Neural progenitor cell (in vitro differentiated cells): ENCODE data around the gene ARMH3. TPM values are rescaled to one million over a fixed set of nuclear protein-coding genes. Genes with fewer than 3 reads are reported as not detected.

Experiments used
- DNase-seq: peaks from one replicate; pipeline ENCODE4 v3.0.0-alpha.2; 2016; ENCODE audit warnings: low spot score
- H2AFZ ChIP-seq: fragments of 200-600 bp; sonication (generic); replicated peaks from 2 replicates; pipeline ENCODE4 v1.6.1; 2016; ENCODE audit warnings: antibody characterized with exemption
- H3F3A ChIP-seq: fragments of 200-600 bp; sonication (generic); 2 replicates; pipeline ENCODE4 v1.6.1; 2016; ENCODE audit warnings: antibody characterized with exemption, low read depth
- H3K27ac ChIP-seq: fragments of 200-600 bp; sonication (generic); 2 replicates; pipeline ENCODE4 v1.5.1; 2016; ENCODE audit warnings: mild to moderate bottlenecking
- H3K27me3 ChIP-seq: fragments of 200-600 bp; sonication (generic); 2 replicates; pipeline ENCODE4 v1.6.1; 2016; ENCODE audit warnings: mild to moderate bottlenecking, moderate library complexity
- H3K36me3 ChIP-seq: fragments of 200-600 bp; sonication (generic); 2 replicates; pipeline ENCODE4 v1.5.1; 2016
- H3K4me1 ChIP-seq: fragments of 200-600 bp; sonication (generic); 2 replicates; pipeline ENCODE4 v1.6.1; 2016; ENCODE audit warnings: mixed run types
- H3K4me2 ChIP-seq: fragments of 200-600 bp; sonication (generic); 2 replicates; pipeline ENCODE4 v1.6.1; 2016
- H3K4me3 ChIP-seq: fragments of 200-600 bp; sonication (generic); 2 replicates; pipeline ENCODE4 v1.5.1; 2016
- H3K79me2 ChIP-seq: fragments of 200-600 bp; sonication (generic); 2 replicates; pipeline ENCODE4 v1.6.1; 2016; ENCODE audit warnings: low read depth
- H3K9ac ChIP-seq: fragments of 200-600 bp; sonication (generic); 2 replicates; pipeline ENCODE4 v1.6.1; 2016
- H3K9me3 ChIP-seq: fragments of 200-600 bp; sonication (generic); 2 replicates; pipeline ENCODE4 v1.5.1; 2016; ENCODE audit warnings: low read depth
- H4K20me1 ChIP-seq: fragments of 200-600 bp; sonication (generic); 2 replicates; pipeline ENCODE4 v1.6.1; 2016; ENCODE audit warnings: low read depth
- H3K27ac Mint-ChIP-seq: 3 replicates; pipeline ENCODE4 v1.8.0; 2021; ENCODE audit warnings: mixed read lengths
- H3K27me3 Mint-ChIP-seq: 2 replicates; pipeline ENCODE4 v1.8.0; 2022; ENCODE audit warnings: low read depth, mild to moderate bottlenecking, inconsistent platforms, moderate library complexity, mixed read lengths; ENCODE audit not compliant: insufficient read depth
- H3K36me3 Mint-ChIP-seq: 3 replicates; pipeline ENCODE4 v1.8.0; 2021; ENCODE audit warnings: mixed read lengths
- H3K4me1 Mint-ChIP-seq: 3 replicates; pipeline ENCODE4 v1.8.0; 2021; ENCODE audit warnings: mixed read lengths
- H3K4me3 Mint-ChIP-seq: 3 replicates; pipeline ENCODE4 v1.8.0; 2021; ENCODE audit warnings: mild to moderate bottlenecking, moderate library complexity, mixed read lengths
- H3K9me3 Mint-ChIP-seq: 3 replicates; pipeline ENCODE4 v1.8.0; 2020; ENCODE audit warnings: mixed read lengths
- EZH2 ChIP-seq: fragments of 200-600 bp; sonication (generic); IDR thresholded peaks from 2 replicates; pipeline ENCODE4 v1.6.1; 2017; ENCODE audit warnings: antibody characterized with exemption, mild to moderate bottlenecking, moderate library complexity
- EZH2phosphoT487 ChIP-seq: fragments of 200-600 bp; sonication (generic); IDR thresholded peaks from 2 replicates; pipeline ENCODE4 v1.6.1; 2017; ENCODE audit warnings: antibody characterized with exemption
- total RNA-seq: library from RNA; depleted of rRNA; stranded (reverse); fragments of >200 nt; gene quantifications from 2 replicates; pipeline ENCODE4 v1.2.3, GENCODE V29; 2015; ENCODE audit warnings: low replicate concordance
- TF ChIP-seq, protein P1 (sequence below): fragments of 200-600 bp; sonication (generic); IDR thresholded peaks from 2 replicates; pipeline ENCODE4 v1.5.1; 2017; ENCODE audit warnings: antibody characterized with exemption, mild to moderate bottlenecking

Gene ARMH3
- total RNA-seq, 1 donor from 2014 or later = 14.5 TPM

- Histone ChIP-seq H3K9me3 (no peaks in the 10 kb centered on the region), H3K27me3 (no peaks in the 10 kb centered on the region), H3K27ac (no peak overlapping the region), H3K4me3 (no peak overlapping the region), H3K36me3 (no peaks in the 10 kb centered on the region), H4K20me1 (no peaks in the 10 kb centered on the region), H3K4me2 (no peak overlapping the region), H3K9ac (no peak overlapping the region), H3F3A (no peaks in the 10 kb centered on the region), H3K79me2 (no peaks in the 10 kb centered on the region), H3K4me1 (peaks cover 21% of the 10 kb centered on the region), H2AFZ (no peak overlapping the region)
- no peak overlapping the region for H3K27ac Mint-ChIP-seq
- H3K27me3 Mint-ChIP-seq = no peaks in the 10 kb centered on the region
- peaks cover 5% of the 10 kb centered on the region for H3K4me1 Mint-ChIP-seq
- H3K4me3 Mint-ChIP-seq = no peak overlapping the region
- no peaks in the 10 kb centered on the region for H3K9me3 Mint-ChIP-seq
- H3K36me3 Mint-ChIP-seq = peaks cover 3% of the 10 kb centered on the region
- TF ChIP-seq, protein P1, sequence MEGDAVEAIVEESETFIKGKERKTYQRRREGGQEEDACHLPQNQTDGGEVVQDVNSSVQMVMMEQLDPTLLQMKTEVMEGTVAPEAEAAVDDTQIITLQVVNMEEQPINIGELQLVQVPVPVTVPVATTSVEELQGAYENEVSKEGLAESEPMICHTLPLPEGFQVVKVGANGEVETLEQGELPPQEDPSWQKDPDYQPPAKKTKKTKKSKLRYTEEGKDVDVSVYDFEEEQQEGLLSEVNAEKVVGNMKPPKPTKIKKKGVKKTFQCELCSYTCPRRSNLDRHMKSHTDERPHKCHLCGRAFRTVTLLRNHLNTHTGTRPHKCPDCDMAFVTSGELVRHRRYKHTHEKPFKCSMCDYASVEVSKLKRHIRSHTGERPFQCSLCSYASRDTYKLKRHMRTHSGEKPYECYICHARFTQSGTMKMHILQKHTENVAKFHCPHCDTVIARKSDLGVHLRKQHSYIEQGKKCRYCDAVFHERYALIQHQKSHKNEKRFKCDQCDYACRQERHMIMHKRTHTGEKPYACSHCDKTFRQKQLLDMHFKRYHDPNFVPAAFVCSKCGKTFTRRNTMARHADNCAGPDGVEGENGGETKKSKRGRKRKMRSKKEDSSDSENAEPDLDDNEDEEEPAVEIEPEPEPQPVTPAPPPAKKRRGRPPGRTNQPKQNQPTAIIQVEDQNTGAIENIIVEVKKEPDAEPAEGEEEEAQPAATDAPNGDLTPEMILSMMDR = no peak
- TF ChIP-seq EZH2 (no peak), EZH2phosphoT487 (no peak)
- DNase-seq = no peak
Measured at GRCh38 chr10:101881036-101881774, 174.8 kb downstream of the ARMH3 start.

GRCh38 chr10:101880232-101880573 is 175.8 kb downstream of the ARMH3 start:
- H3K36me3 Mint-ChIP-seq = peaks cover 1% of the 10 kb centered on the region
- Histone ChIP-seq H3K4me1 (peaks cover 31% of the 10 kb centered on the region), H3K36me3 (no peaks in the 10 kb centered on the region), H4K20me1 (peaks cover 4% of the 10 kb centered on the region), H2AFZ (no peak overlapping the region), H3K4me2 (no peak overlapping the region), H3K4me3 (no peak overlapping the region), H3F3A (peaks cover 8% of the 10 kb centered on the region), H3K9ac (no peak overlapping the region), H3K9me3 (no peaks in the 10 kb centered on the region), H3K27me3 (no peaks in the 10 kb centered on the region), H3K27ac (no peak overlapping the region), H3K79me2 (no peaks in the 10 kb centered on the region)
- H3K9me3 Mint-ChIP-seq = no peaks in the 10 kb centered on the region
- peaks cover 7% of the 10 kb centered on the region for H3K4me1 Mint-ChIP-seq
- peaks cover 2% of the 10 kb centered on the region for H3K27me3 Mint-ChIP-seq
- H3K27ac Mint-ChIP-seq = no peak overlapping the region
- H3K4me3 Mint-ChIP-seq = no peak overlapping the region
- no peak for DNase-seq
- no peak for TF ChIP-seq EZH2
- TF ChIP-seq EZH2phosphoT487 = no peak
- TF ChIP-seq, protein P1 = no peak

GRCh38 chr10:101879456-101880231 is 176.3 kb downstream of the ARMH3 start:
- Histone ChIP-seq H3K27me3 (no peaks in the 10 kb centered on the region), H3K9me3 (no peaks in the 10 kb centered on the region), H3K4me1 (peaks cover 36% of the 10 kb centered on the region), H3K79me2 (no peaks in the 10 kb centered on the region), H3K4me2 (no peak overlapping the region), H3K9ac (no peak overlapping the region), H4K20me1 (peaks cover 7% of the 10 kb centered on the region), H2AFZ (no peak overlapping the region), H3K4me3 (no peak overlapping the region), H3K27ac (no peak overlapping the region), H3F3A (peaks cover 13% of the 10 kb centered on the region), H3K36me3 (no peaks in the 10 kb centered on the region)
- Mint-ChIP-seq H3K4me3 (no peak overlapping the region), H3K27me3 (peaks cover 2% of the 10 kb centered on the region), H3K27ac (no peak overlapping the region), H3K4me1 (peaks cover 9% of the 10 kb centered on the region), H3K9me3 (no peaks in the 10 kb centered on the region), H3K36me3 (peaks cover 1% of the 10 kb centered on the region)
- TF ChIP-seq, protein P1 = no peak
- TF ChIP-seq EZH2phosphoT487 (no peak), EZH2 (no peak)
- DNase-seq = no peak
